AG04449 (cell line): ENCODE data around the gene SRGAP3.

Experiments
- CTCF ChIA-PET: fragments of 350-600 bp; formaldehyde crosslinking; extraction: SDS; loops from one replicate; lab custom pipeline; 2021; ENCODE audit warnings: antibody characterized with exemption; lab: Yijun Ruan, JAX
- POLR2A ChIA-PET: fragments of 400-600, 350-600 bp; formaldehyde crosslinking; extraction: SDS; loops from one replicate; lab custom pipeline; 2020; ENCODE audit warnings: antibody characterized with exemption, inconsistent platforms; lab: Yijun Ruan, JAX
- DNase-seq: peaks from one replicate; pipeline ENCODE4 v3.0.0-alpha.2; 2010; ENCODE audit warnings: low read depth, low spot score
- H3K4me3 ChIP-seq: 2 replicates; pipeline ENCODE4 v1.5.1; 2011; ENCODE audit warnings: low read depth, mild to moderate bottlenecking, control low read depth, low read length
- TF ChIP-seq, protein P1 (sequence below): IDR thresholded peaks from one replicate; pipeline ENCODE4 v1.5.1; 2011; ENCODE audit warnings: mild to moderate bottlenecking, moderate library complexity, low read length, control low read depth, inconsistent platforms; ENCODE audit not compliant: insufficient read depth; ENCODE audit errors: missing control alignments

Gene SRGAP3

DNA sequence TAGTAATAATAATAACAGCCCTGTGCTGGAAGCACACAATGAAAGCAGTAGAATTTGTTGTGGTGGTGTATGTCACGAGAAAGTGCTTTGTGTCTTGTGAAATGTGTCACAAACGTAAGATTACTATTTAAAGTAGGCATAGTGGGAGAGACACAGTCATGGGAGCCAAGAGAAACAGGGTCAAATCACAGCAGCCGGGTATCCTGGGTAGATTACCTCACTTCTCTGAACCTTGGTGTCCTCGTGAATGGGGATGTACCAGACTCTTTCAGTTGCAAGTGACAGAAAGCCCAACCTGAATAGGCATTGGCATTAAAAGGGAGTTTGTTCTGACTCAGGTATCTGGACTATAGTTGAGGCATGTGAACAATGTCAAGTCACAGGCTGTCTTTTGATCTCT is 29.1 kb upstream of the SRGAP3 start:
- no peak for DNase-seq
- POLR2A ChIA-PET = no interaction called here
- no peak overlapping the region for H3K4me3 ChIP-seq
- TF ChIP-seq, protein P1, sequence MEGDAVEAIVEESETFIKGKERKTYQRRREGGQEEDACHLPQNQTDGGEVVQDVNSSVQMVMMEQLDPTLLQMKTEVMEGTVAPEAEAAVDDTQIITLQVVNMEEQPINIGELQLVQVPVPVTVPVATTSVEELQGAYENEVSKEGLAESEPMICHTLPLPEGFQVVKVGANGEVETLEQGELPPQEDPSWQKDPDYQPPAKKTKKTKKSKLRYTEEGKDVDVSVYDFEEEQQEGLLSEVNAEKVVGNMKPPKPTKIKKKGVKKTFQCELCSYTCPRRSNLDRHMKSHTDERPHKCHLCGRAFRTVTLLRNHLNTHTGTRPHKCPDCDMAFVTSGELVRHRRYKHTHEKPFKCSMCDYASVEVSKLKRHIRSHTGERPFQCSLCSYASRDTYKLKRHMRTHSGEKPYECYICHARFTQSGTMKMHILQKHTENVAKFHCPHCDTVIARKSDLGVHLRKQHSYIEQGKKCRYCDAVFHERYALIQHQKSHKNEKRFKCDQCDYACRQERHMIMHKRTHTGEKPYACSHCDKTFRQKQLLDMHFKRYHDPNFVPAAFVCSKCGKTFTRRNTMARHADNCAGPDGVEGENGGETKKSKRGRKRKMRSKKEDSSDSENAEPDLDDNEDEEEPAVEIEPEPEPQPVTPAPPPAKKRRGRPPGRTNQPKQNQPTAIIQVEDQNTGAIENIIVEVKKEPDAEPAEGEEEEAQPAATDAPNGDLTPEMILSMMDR = no peak
- CTCF ChIA-PET = no interaction called here

- TF ChIP-seq, protein P1 = no peak
- CTCF ChIA-PET = no interaction called here
- H3K4me3 ChIP-seq = no peak overlapping the region
- no peak for DNase-seq
- POLR2A ChIA-PET = no interaction called here
Observed at GRCh38 chr3:9278085-9278484, 28.6 kb upstream of the SRGAP3 start.

DNA sequence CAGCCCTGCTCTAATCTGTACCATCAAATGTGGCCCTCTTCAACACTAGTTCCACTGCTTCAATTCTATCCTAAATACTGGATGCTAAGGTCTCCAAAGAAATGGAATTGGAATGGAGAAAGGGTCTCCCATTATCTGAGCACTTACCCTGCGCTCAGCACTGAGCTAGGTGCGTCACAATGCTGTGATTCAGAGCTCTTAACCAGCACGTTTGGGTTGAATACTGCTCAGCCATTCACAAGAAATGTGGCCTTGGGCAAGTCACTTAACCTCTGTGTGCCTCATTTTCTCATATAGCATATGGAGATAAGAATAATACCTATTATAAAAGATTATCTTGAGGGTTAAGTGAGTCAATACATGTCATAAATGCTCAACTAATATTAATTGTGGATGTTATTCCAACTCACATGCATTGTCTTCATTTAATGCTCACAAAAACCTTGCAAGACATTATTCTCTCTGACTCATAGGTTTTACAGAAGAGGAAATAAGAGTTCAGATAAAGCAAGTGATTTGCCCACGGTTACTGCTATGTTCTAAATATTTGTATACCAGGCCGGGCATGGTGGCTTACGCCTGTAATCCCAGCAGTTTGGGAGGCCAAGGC is 27.4 kb upstream of the SRGAP3 start:
- POLR2A ChIA-PET = no interaction called here
- no peak for DNase-seq
- TF ChIP-seq, protein P1 = no peak
- no peak overlapping the region for H3K4me3 ChIP-seq
- CTCF ChIA-PET = no interaction called here

GRCh38 chr3:9271903-9272302 is 22.5 kb upstream of the SRGAP3 start:
- CTCF ChIA-PET = no interaction called here
- TF ChIP-seq, protein P1 = no peak
- POLR2A ChIA-PET = no interaction called here
- DNase-seq = no peak
- H3K4me3 ChIP-seq = no peak overlapping the region

GRCh38 chr3:9270704-9271103 is 21.3 kb upstream of the SRGAP3 start:
- no peak overlapping the region for H3K4me3 ChIP-seq
- POLR2A ChIA-PET = no interaction called here
- CTCF ChIA-PET = no interaction called here
- DNase-seq = no peak
- TF ChIP-seq, protein P1 = no peak

DNA sequence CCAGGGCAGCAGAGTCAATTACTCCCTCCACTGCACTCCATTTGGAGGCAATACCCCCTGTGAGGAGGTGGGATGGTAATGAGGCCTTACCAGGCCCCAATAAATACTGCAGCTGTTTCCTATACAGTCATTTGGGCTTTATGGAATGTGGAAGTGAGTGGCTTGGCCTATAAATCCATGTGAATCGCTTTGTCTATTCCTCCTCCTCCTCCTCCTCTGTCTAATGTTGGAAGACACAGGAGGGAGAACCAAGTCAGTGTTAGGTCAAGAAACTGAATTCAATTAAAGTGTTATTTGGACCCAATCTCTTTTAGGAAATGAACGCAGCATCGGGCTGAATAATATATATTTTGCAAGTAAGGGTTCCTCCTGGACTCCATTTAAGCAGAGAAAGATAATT is 17.3 kb upstream of the SRGAP3 start:
- ChIA-PET POLR2A (no interaction called here), CTCF (interaction anchor here (1.0 kb wide), 1 partner anchor 36 kb away, joined by 4 read pairs; no protein-coding TSS in a partner anchor)
- no peak for DNase-seq
- no peak overlapping the region for H3K4me3 ChIP-seq
- TF ChIP-seq, protein P1 = no peak
